Measurements from ENCODE around the gene NMNAT1.

DNA sequence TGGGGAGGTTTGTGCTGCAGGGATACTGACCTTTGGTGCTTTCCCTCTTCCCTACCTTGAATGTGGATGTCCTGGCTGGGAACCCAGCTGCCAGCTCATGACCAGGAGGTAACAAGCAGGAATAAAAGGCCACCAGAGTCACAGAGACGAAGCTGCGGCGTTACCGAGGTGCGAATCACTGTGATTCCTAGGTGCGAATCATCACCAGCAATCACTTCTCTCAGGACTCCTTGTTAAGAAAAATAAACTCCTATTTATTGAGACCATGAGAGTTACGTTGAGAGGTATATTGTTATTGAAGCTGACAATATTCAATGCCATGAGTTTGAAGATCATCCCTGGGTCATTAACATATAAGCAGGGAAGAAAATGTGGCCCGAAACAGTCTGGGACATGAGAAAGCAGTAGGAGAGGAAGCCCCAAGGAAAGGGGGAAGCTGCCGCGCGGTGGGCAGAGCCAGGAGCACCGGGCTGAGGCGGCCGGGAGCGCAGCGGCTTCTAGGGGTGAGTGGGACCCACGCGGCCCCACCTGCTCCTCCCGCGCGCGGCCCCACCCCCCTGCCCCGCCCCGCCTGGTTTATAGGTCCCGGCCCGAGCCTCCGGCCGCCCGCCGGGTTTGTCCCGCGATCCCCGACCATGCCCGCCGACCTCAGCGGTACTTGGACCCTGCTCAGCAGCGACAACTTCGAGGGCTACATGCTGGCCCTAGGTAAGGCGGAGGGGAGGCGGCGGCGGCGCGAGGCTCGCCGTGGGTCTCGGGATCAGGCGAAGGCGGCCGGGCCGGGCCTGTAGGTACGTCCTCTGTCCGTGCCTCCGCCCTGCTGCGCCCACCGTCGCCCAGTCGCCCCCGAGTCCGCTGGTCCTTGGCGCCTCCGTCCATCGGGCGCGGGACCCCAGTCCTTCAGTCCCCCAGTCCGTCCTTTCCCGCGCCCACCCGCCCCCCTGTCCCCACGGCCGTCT, 53.6 kb downstream of the NMNAT1 start, which contains the start of gene RBP7:
- TF ChIP-seq, protein P1, sequence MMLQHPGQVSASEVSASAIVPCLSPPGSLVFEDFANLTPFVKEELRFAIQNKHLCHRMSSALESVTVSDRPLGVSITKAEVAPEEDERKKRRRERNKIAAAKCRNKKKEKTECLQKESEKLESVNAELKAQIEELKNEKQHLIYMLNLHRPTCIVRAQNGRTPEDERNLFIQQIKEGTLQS (CRISPR knock-in tag; conservative IDR thresholded peaks at IDR 0.05), result no peak
- TF ChIP-seq, protein P2, sequence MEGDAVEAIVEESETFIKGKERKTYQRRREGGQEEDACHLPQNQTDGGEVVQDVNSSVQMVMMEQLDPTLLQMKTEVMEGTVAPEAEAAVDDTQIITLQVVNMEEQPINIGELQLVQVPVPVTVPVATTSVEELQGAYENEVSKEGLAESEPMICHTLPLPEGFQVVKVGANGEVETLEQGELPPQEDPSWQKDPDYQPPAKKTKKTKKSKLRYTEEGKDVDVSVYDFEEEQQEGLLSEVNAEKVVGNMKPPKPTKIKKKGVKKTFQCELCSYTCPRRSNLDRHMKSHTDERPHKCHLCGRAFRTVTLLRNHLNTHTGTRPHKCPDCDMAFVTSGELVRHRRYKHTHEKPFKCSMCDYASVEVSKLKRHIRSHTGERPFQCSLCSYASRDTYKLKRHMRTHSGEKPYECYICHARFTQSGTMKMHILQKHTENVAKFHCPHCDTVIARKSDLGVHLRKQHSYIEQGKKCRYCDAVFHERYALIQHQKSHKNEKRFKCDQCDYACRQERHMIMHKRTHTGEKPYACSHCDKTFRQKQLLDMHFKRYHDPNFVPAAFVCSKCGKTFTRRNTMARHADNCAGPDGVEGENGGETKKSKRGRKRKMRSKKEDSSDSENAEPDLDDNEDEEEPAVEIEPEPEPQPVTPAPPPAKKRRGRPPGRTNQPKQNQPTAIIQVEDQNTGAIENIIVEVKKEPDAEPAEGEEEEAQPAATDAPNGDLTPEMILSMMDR (IDR thresholded peaks at IDR 0.05), result no peak
- no peak for TF ChIP-seq ZNF263 (CRISPR knock-in tag; IDR thresholded peaks at IDR 0.05; ENCODE audit: low read depth)
- TF ChIP-seq, protein P3, sequence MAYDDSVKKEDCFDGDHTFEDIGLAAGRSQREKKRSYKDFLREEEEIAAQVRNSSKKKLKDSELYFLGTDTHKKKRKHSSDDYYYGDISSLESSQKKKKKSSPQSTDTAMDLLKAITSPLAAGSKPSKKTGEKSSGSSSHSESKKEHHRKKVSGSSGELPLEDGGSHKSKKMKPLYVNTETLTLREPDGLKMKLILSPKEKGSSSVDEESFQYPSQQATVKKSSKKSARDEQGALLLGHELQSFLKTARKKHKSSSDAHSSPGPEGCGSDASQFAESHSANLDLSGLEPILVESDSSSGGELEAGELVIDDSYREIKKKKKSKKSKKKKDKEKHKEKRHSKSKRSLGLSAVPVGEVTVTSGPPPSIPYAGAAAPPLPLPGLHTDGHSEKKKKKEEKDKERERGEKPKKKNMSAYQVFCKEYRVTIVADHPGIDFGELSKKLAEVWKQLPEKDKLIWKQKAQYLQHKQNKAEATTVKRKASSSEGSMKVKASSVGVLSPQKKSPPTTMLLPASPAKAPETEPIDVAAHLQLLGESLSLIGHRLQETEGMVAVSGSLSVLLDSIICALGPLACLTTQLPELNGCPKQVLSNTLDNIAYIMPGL (CRISPR knock-in tag; IDR thresholded peaks at IDR 0.05), result no peak

Measured in WTC11 (cell line).